GM12878 (cell line): ENCODE data around the gene SH2D5. TPM values are rescaled to one million over a fixed set of nuclear protein-coding genes. Genes with fewer than 3 reads are reported as not detected.

Experiments used
- ATAC-seq: fragments of 200-7000 bp; cut with Tn5 transposase; 3 replicates; pipeline ENCODE4 v1.9.1; 2020; ENCODE audit warnings: mild to moderate bottlenecking, moderate library complexity
- BruUV-seq: library from RNA; stranded (reverse); fragments of 400-500 nt; replicated peaks from 2 replicates; lab custom pipeline; 2021; lab: Mats Ljungman, UMichigan
- CTCF ChIA-PET: fragments of 300-600 bp; sonication (Branson Sonifier 250); formaldehyde crosslinking; extraction: SDS; loops from one replicate; lab custom pipeline; 2021; ENCODE audit warnings: inconsistent platforms; lab: Yijun Ruan, JAX
- POLR2A ChIA-PET: fragments of 350-600 bp; formaldehyde crosslinking; extraction: SDS; loops from one replicate; lab custom pipeline; 2021; ENCODE audit warnings: inconsistent platforms; lab: Charles Lee
- RAD21 ChIA-PET: fragments of 300-600 bp; sonication (Branson Sonifier 250); formaldehyde crosslinking; loops from one replicate; lab custom pipeline; 2023; ENCODE audit warnings: antibody characterized with exemption; ENCODE audit not compliant: unreplicated experiment; lab: Charles Lee
- SMC1A ChIA-PET: fragments of 300-600 bp; sonication (Branson Sonifier 250); formaldehyde crosslinking; loops from one replicate; lab custom pipeline; 2023; ENCODE audit not compliant: unreplicated experiment, uncharacterized antibody; lab: Charles Lee
- DNase-seq: peaks from one replicate; pipeline ENCODE4 v3.0.0-alpha.2; 2011; ENCODE audit warnings: low read depth, low spot score
- FAIRE-seq: peaks from 3 replicates; lab custom pipeline; 2011; peaks lifted over from hg19 to GRCh38; lab: Jason Lieb, UNC
- H2AFZ ChIP-seq: 2 replicates; pipeline ENCODE4 v1.6.0; 2011; ENCODE audit warnings: low read depth, low read length, control low read depth; ENCODE audit not compliant: control insufficient read depth
- H3K27ac ChIP-seq: 2 replicates; pipeline ENCODE4 v1.5.1; 2011; ENCODE audit warnings: control low read depth; ENCODE audit not compliant: control insufficient read depth, insufficient read depth
- H3K27me3 ChIP-seq, 2 experiments: replicated peaks in 1 of 2; 2 replicates each; pipeline versions ENCODE4 v1.6.0 to v1.6.1; 2011; ENCODE audit warnings: low read length in 1 of 2; ENCODE audit not compliant: control insufficient read depth in 2 of 2, insufficient read depth in 2 of 2
- H3K36me3 ChIP-seq, 2 experiments: 2 replicates each; pipeline ENCODE4 v1.5.1; 2011; ENCODE audit warnings: low read length in 1 of 2; ENCODE audit not compliant: control insufficient read depth in 2 of 2, insufficient read depth in 2 of 2
- H3K4me1 ChIP-seq: 2 replicates; pipeline ENCODE4 v1.6.1; 2011; ENCODE audit warnings: mild to moderate bottlenecking, low read length, moderate library complexity, mixed read lengths; ENCODE audit not compliant: control insufficient read depth, insufficient read depth
- H3K4me2 ChIP-seq: 2 replicates; pipeline ENCODE4 v1.6.0; 2011; ENCODE audit warnings: control low read depth; ENCODE audit not compliant: control insufficient read depth, insufficient read depth
- H3K4me3 ChIP-seq: fragments of 200-600 bp; sonication (generic); 2 replicates; pipeline ENCODE4 v1.5.1; 2016
- H3K79me2 ChIP-seq: 2 replicates; pipeline ENCODE4 v1.6.0; 2011; ENCODE audit warnings: low read length; ENCODE audit not compliant: control insufficient read depth, insufficient read depth
- H3K9ac ChIP-seq: 2 replicates; pipeline ENCODE4 v1.8.0; 2011; ENCODE audit warnings: low read length, control low read depth, mixed read lengths; ENCODE audit not compliant: control insufficient read depth, insufficient read depth
- H3K9me3 ChIP-seq: replicated peaks from 3 replicates; pipeline ENCODE4 v1.5.1; 2011; ENCODE audit warnings: mild to moderate bottlenecking, low read length; ENCODE audit not compliant: control insufficient read depth, insufficient read depth
- H4K20me1 ChIP-seq: 2 replicates; pipeline ENCODE4 v1.6.0; 2011; ENCODE audit not compliant: control insufficient read depth, insufficient read depth
- E4F1 ChIP-seq: fragments of 450-650 bp; IDR thresholded peaks from 2 replicates; pipeline ENCODE4 v1.6.1; 2018; ENCODE audit warnings: borderline replicate concordance, mild to moderate bottlenecking; ENCODE audit not compliant: partially characterized antibody
- MTA2 ChIP-seq: fragments of 450-650 bp; IDR thresholded peaks from 2 replicates; pipeline ENCODE4 v1.6.1; 2016; ENCODE audit warnings: low read depth, mild to moderate bottlenecking, moderate library complexity
- PAX8 ChIP-seq: fragments of 450-650 bp; IDR thresholded peaks from 2 replicates; pipeline ENCODE4 v1.6.1; 2017; ENCODE audit warnings: mild to moderate bottlenecking, moderate library complexity
- PBX3 ChIP-seq: IDR thresholded peaks from 2 replicates; pipeline ENCODE4 v1.6.1; 2011; ENCODE audit warnings: mild to moderate bottlenecking, low read depth, low read length, moderate library complexity; ENCODE audit not compliant: insufficient replicate concordance
- PRDM15 ChIP-seq: fragments of 450-650 bp; formaldehyde crosslinking; IDR thresholded peaks from 2 replicates; pipeline ENCODE4 v1.4.0; 2020; ENCODE audit warnings: mild to moderate bottlenecking, moderate library complexity
- RELB ChIP-seq: fragments of 450-650 bp; IDR thresholded peaks from 2 replicates; pipeline ENCODE4 v1.6.1; 2017; ENCODE audit warnings: low read depth, mild to moderate bottlenecking, moderate library complexity
- WGBS: methylation state at CpG from one replicate; pipeline ENCODE4 v1.1.6; 2016; ENCODE audit warnings: low lambda C conversion rate; ENCODE audit not compliant: insufficient replicate concordance, insufficient coverage; ENCODE audit errors: missing lambda C conversion rate; 5-methylcytosine and 5-hydroxymethylcytosine counted together
- in situ Hi-C: fragments of 300-500 bp; cut with MboI; formaldehyde crosslinking; loops from 9 replicates; pipeline ENCODE4 v1.14.3; 2018; ENCODE audit warnings: mixed read lengths
- intact Hi-C: fragments of 100-400 bp; cut with micrococcal nuclease; formaldehyde crosslinking; loops from one replicate; pipeline ENCODE4 v1.14.2; 2022; ENCODE audit not compliant: unreplicated experiment
- polyA plus RNA-seq, 11 experiments: library from polyadenylated mRNA; depleted of rRNA in 4 of 11; unstranded in 6 of 11; stranded (reverse) in 5 of 11; fragments of >200 nt; fragmentation: Nextera tagmentation in 4 of 11; fragmentation: Illumina TruSeq in 1 of 11; extraction: Ambion mirVana in 4 of 11; extraction: Trizol in 1 of 11; gene quantifications; 1 replicate in 1 of 11; 2 replicates in 10 of 11; pipeline versions ENCODE4 v1.2.1 to v1.2.3, GENCODE V29; 2011 to 2016; ENCODE audit warnings: inconsistent platforms in 2 of 11, missing spikeins in 2 of 11, low read depth in 1 of 11
- total RNA-seq, 4 experiments: library from RNA; depleted of rRNA in 3 of 4; stranded (reverse); fragments of >200 nt in 3 of 4; fragmentation: Illumina TruSeq in 1 of 4; extraction: Trizol in 1 of 4; gene quantifications; 2 replicates each; pipeline versions ENCODE4 v1.2.1 to v1.2.3, GENCODE V29; 2013 to 2021

SH2D5 gene
- total and polyA plus RNA-seq, 10 of the 15 experiments (the other 5 are each of a cell fraction or from before 2014, with no cell fraction given), result 0.03 to 0.62 (median 0.20) TPM; not detected in 3

GRCh38 chr1:20723537-20724363 is 8.8 kb downstream of the SH2D5 start (continued):
- TF ChIP-seq PBX3, result no peak
- no peak for TF ChIP-seq MTA2

GRCh38 chr1:20723159-20723536 is 9.4 kb downstream of the SH2D5 start:
- Histone ChIP-seq H3K36me3 (no peaks in the 10 kb centered on the region), H3K27me3 (peaks cover 0 to 2% of the 10 kb centered on the region in 2 experiments; a peak in 1 of 4 replicates), H3K4me1 (no peaks in the 10 kb centered on the region), H3K4me2 (no peak overlapping the region), H4K20me1 (no peaks in the 10 kb centered on the region), H3K27ac (no peak overlapping the region), H3K9ac (no peak overlapping the region), H3K9me3 (no peaks in the 10 kb centered on the region), H2AFZ (no peak overlapping the region), H3K4me3 (no peak overlapping the region), H3K79me2 (no peaks in the 10 kb centered on the region)
- ChIA-PET POLR2A (no interaction called here), SMC1A (no interaction called here), RAD21 (no interaction called here), CTCF (no interaction called here)
- 66% methylated on average over 4 of the region's 4 CpGs for WGBS
- no peak for ATAC-seq
- intact Hi-C loops (no loop called here), in situ Hi-C loops (no loop called here)
- no TSS peak for BruUV-seq
- no peak for FAIRE-seq
- DNase-seq, result no peak
- TF ChIP-seq E4F1 (no peak), PRDM15 (no peak), RELB (no peak), PAX8 (no peak)
